Astrocyte of the cerebellum (primary cell): ENCODE results near the gene MT1X.
A peak's percentile ranks its signal among the peaks of the same experiment; 100 is the strongest.
"Not testable (repeated sequence)": the region's sequence is repeated elsewhere in the genome, so short reads cannot be mapped to it uniquely, and the experiment has no call there.

Source experiments
- DNase-seq: peaks from one replicate; pipeline ENCODE4 v3.0.0-alpha.2; 2011; ENCODE audit warnings: low read depth
- H3K4me3 ChIP-seq: 2 replicates; pipeline ENCODE4 v1.5.1; 2011; ENCODE audit warnings: mild to moderate bottlenecking, low read depth, low read length, moderate library complexity
- CTCF ChIP-seq: IDR thresholded peaks from 2 replicates; pipeline ENCODE4 v1.5.1; 2012; ENCODE audit warnings: low read length, low read depth, moderate library complexity, mild to moderate bottlenecking; ENCODE audit errors: missing control alignments
- in situ Hi-C: cut with HindIII; loops from 2 replicates; pipeline ENCODE4 v1.10.0; 2017; ENCODE audit warnings: low sequenced_read_pairs

The MT1X gene

DNA sequence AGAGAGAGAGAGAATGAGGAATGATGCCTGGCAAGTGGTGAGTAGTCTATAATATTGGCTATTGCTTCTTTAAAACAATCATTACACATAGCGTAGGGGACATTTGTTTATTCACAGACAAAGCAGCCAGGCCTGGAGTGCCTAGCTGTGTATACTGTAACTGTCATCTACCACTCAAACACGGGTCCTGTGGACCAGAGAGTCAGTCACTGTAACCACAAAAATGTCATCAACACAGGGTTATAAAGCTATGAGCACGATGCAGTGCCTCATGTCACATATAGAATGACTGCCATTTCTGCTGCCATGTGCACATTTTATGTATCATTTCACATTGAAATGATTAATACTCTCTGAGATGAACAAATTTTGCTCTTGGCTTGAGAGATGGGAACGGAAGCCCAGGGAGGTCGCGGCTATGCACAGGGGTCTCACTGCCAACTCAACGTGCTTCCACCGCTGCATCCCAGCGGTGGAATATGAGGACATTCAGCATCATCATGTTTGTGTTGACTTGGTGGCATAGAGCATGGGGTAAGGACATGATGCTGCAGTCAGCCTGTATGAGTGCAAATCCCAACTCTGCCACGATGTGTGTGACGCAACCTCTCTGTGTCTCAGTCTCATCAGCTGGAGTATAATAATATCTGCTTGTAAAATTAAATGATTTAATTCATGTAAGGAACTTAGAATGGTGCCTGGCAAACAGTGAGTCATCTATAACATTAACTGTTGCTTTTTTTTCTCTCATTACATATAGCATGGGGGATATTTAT lies 9.3 kb upstream of the MT1X start:
- H3K4me3 ChIP-seq, result no peak overlapping the region
- TF ChIP-seq CTCF, result no peak
- no peak for DNase-seq
- in situ Hi-C loops, result no loop called here

DNA sequence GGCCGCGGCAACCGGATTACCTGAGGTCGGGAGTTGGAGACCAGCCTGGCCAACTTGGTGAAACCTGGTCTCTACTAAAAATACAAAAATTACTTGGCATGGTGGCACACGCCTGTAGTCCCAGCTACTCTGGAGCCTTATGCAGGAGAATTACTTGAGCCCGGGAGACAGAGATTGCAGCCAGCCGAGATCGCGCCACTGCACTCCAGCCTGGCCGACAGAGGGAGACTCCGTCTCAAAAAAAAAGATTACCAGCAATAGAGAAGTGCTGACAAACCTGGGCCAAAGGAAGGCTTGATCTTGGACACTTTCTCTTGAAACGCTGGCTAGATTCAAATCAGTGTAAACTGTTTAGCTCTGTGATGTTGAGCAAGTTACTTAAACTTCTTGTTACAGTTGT lies 8.3 kb upstream of the MT1X start:
- in situ Hi-C loops, result no loop called here
- no peak overlapping the region for H3K4me3 ChIP-seq
- peak; percentile 75 for TF ChIP-seq CTCF
- no peak for DNase-seq

GRCh38 chr16:56674570-56674969 lies 7.7 kb upstream of the MT1X start:
- DNase-seq, in situ Hi-C loops, H3K4me3 ChIP-seq: not testable (repeated sequence)

DNA sequence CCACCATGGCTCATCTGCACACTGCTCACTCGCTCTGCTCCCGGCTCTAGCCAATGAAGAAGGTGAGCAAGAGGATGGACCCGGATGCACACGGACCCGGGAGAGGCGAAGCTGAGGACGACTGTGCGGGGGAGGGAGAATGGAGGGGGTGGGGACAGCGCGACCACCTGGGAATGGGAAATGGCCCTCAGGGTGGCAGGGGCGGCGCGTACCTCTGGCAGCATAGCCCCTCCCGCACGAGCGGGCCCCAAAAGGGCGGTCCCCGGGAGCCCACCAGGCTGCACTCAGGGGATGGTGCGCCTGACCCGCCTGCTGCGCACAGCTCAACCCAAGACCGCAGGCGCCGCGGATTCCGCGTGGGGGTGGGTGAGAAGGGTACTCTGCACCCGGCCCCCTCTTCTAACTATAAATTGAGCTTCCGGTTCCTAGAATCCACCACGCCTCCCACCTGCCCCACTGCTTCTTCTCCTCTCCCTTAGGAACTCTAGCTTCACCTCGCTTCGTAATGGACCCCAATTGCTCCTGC lies 6.5 kb upstream of the MT1X start:
- no peak for TF ChIP-seq CTCF
- DNase-seq, result no peak
- in situ Hi-C loops, result no loop called here
- H3K4me3 ChIP-seq, result peak overlapping the region; percentile 9

GRCh38 chr16:56677474-56677873 lies 4.8 kb upstream of the MT1X start:
- TF ChIP-seq CTCF, result no peak
- no peak for DNase-seq
- in situ Hi-C loops, result no loop called here
- H3K4me3 ChIP-seq, result no peak overlapping the region

DNA sequence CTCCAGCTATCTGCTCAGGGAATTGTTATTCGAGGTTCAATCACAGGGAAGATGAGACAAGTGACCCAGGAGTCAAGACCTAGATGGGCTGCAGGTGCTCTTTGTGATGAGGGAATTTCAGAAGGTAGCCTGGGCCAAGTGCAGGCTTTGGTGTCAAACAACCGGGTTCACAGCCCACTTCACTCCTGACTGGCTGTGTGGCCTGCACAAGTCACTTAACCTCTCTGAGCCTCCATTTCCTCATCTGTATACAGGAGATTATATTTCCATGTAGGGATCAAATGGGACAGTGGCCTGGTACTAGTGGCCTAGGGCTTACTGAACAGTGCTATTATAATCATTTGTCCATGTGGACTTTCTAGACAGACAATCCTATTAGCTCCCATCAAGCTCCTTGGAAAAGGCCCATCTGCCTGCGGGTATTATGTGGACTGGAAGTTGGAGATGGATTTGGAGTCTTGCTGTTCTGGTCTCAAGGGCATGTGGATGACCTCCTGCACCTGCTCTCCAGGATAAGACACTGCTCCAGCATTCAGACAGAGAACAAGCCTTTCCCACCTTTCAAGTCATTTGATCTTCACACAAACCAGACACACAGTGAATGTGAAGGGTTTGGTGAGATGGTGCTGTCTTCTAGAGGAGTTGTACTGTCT lies 3.1 kb upstream of the MT1X start:
- no peak overlapping the region for H3K4me3 ChIP-seq
- in situ Hi-C loops, result no loop called here
- DNase-seq, result no peak
- TF ChIP-seq CTCF, result no peak

DNA sequence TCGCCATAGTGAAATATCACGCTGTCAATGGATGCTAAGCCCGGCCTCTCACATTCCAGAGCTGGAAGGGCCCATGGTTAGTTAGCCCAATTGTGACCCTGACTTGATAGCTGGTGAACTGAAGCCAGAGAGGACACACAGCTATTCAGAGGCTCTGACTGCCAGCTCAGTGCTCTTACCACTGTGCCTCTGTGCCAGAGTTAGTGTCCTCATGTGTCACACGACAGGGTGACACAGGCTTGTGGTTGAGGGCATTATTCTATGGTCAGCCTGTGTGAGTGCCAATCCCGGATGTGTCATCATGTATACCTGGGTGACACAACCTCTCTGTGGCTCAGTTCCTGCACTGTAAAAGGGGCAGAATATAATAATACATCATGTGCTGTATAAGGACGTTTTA lies 2.5 kb upstream of the MT1X start:
- in situ Hi-C loops, result no loop called here
- DNase-seq, result no peak
- no peak overlapping the region for H3K4me3 ChIP-seq
- no peak for TF ChIP-seq CTCF
